HepG2 (cell line): ENCODE measurements around the gene HOXA1. TPM values are rescaled to one million over a fixed set of nuclear protein-coding genes. Genes with fewer than 3 reads are reported as not detected.

Experiments used
- ATAC-seq: fragments of 200-7000 bp; cut with Tn5 transposase; 3 replicates; pipeline ENCODE4 v1.9.1; 2020; ENCODE audit warnings: mild to moderate bottlenecking, moderate library complexity
- Bru-seq: library from RNA; stranded (reverse); fragments of 400-500 nt; gene quantifications from one replicate; lab custom pipeline; 2021; lab: Mats Ljungman, UMichigan
- BruChase-seq, 2 experiments: library from RNA; stranded (reverse); fragments of 400-500 nt; gene quantifications; one replicate each; lab custom pipeline; 2021; lab: Mats Ljungman, UMichigan
- BruUV-seq: library from RNA; stranded (reverse); fragments of 400-500 nt; replicated peaks from 2 replicates; lab custom pipeline; 2021; lab: Mats Ljungman, UMichigan
- CTCF ChIA-PET: fragments of 300-600 bp; formaldehyde crosslinking; extraction: SDS; loops from one replicate; lab custom pipeline; 2021; ENCODE audit warnings: low total read pairs, inconsistent platforms, low intra/inter-chr PET ratio; lab: Yijun Ruan, JAX
- POLR2A ChIA-PET: fragments of 350-600 bp; sonication (Branson Sonifier 250); formaldehyde crosslinking; loops from one replicate; lab custom pipeline; 2020; ENCODE audit warnings: antibody characterized with exemption, inconsistent platforms; lab: Yijun Ruan, JAX
- DNase-seq: peaks from one replicate; pipeline ENCODE4 v3.0.0-alpha.2; 2015; ENCODE audit warnings: low spot score
- FAIRE-seq: peaks from 3 replicates; lab custom pipeline; 2011; peaks lifted over from hg19 to GRCh38; lab: Jason Lieb, UNC
- H2AFZ ChIP-seq: one replicate; pipeline ENCODE4 v1.6.1; 2011; ENCODE audit warnings: low read length, inconsistent platforms
- H3K27ac ChIP-seq: fragments of 300-600 bp; 3 replicates; pipeline ENCODE4 v1.8.0; 2011; ENCODE audit warnings: mixed run types, mild to moderate bottlenecking, mixed read lengths, low read length, inconsistent platforms; ENCODE audit not compliant: insufficient read depth; ENCODE audit errors: extremely low read length
- H3K27me3 ChIP-seq, 2 experiments: fragments of 200-600 bp in 1 of 2; 2 replicates in 1 of 2; 3 replicates in 1 of 2; pipeline versions ENCODE4 v1.6.0 to v1.8.0; 2011; ENCODE audit warnings: low read length in 2 of 2, mild to moderate bottlenecking in 2 of 2, moderate library complexity in 2 of 2, inconsistent platforms in 1 of 2; ENCODE audit not compliant: insufficient read depth in 2 of 2, control insufficient read depth in 1 of 2
- H3K36me3 ChIP-seq, 2 experiments: fragments of 200-600 bp in 1 of 2; replicated peaks in 1 of 2; 2 replicates in 1 of 2; 3 replicates in 1 of 2; pipeline versions ENCODE4 v1.5.1 to v1.8.0; 2011; ENCODE audit warnings: low read length in 2 of 2, inconsistent platforms in 1 of 2; ENCODE audit not compliant: insufficient read depth in 2 of 2, control insufficient read depth in 1 of 2
- H3K4me1 ChIP-seq: 2 replicates; pipeline ENCODE4 v1.5.1; 2012; ENCODE audit warnings: low read length, inconsistent platforms; ENCODE audit not compliant: insufficient read depth
- H3K4me2 ChIP-seq: 2 replicates; pipeline ENCODE4 v1.6.0; 2011; ENCODE audit warnings: low read depth, low read length, inconsistent platforms
- H3K4me3 ChIP-seq, 3 experiments: fragments of 200-600 bp in 1 of 3; sonication (generic), shearing (Covaris generic) in 1 of 3; replicated peaks in 1 of 3; 2 replicates each; pipeline ENCODE4 v1.5.1; 2011 to 2016; ENCODE audit warnings: low read length in 3 of 3, inconsistent platforms in 2 of 3, low read depth in 2 of 3, mild to moderate bottlenecking in 2 of 3, control low read depth in 1 of 3, mixed read lengths in 1 of 3; ENCODE audit not compliant: insufficient read depth in 1 of 3
- H3K79me2 ChIP-seq: one replicate; pipeline ENCODE4 v1.6.1; 2011; ENCODE audit warnings: low read length, inconsistent platforms; ENCODE audit not compliant: insufficient read depth
- H3K9ac ChIP-seq: 2 replicates; pipeline ENCODE4 v1.6.0; 2011; ENCODE audit warnings: mild to moderate bottlenecking, low read depth, low read length, inconsistent platforms; ENCODE audit not compliant: insufficient read depth
- H3K9me3 ChIP-seq: 2 replicates; pipeline ENCODE4 v1.5.1; 2012; ENCODE audit warnings: mild to moderate bottlenecking, low read length
- H4K20me1 ChIP-seq: 2 replicates; pipeline ENCODE4 v1.6.0; 2011; ENCODE audit warnings: inconsistent platforms, mild to moderate bottlenecking, low read length, moderate library complexity; ENCODE audit not compliant: insufficient read depth
- CHD2 ChIP-seq: IDR thresholded peaks from 2 replicates; pipeline ENCODE4 v1.6.1; 2011; ENCODE audit warnings: low read depth, low read length, improper control_type of control experiment
- GPBP1L1 ChIP-seq: sonication (generic); formaldehyde crosslinking; IDR thresholded peaks from 2 replicates; pipeline ENCODE4 v1.5.0; 2020; ENCODE audit warnings: mild to moderate bottlenecking, missing genetic modification reagents
- HNRNPLL ChIP-seq: fragments of 200-400 bp; formaldehyde crosslinking; IDR thresholded peaks from 2 replicates; pipeline ENCODE4 v1.6.1; 2017; ENCODE audit warnings: mild to moderate bottlenecking, low read depth, low read length; ENCODE audit not compliant: poor library complexity, severe bottlenecking
- KDM3A ChIP-seq: IDR thresholded peaks from 2 replicates; pipeline ENCODE4 v1.6.1; 2018; ENCODE audit warnings: low read depth, missing compliant biosample characterization
- MLLT10 ChIP-seq: sonication (generic); formaldehyde crosslinking; IDR thresholded peaks from 2 replicates; pipeline ENCODE4 v1.4.0; 2020; ENCODE audit warnings: missing genetic modification reagents
- SPEN ChIP-seq: sonication (generic); formaldehyde crosslinking; IDR thresholded peaks from 2 replicates; pipeline ENCODE4 v1.5.1; 2020; ENCODE audit warnings: low read depth, mild to moderate bottlenecking, missing genetic modification reagents
- STAT6 ChIP-seq: sonication (generic); formaldehyde crosslinking; IDR thresholded peaks from 2 replicates; pipeline ENCODE4 v1.4.0; 2020; ENCODE audit warnings: missing genetic modification reagents, mild to moderate bottlenecking, borderline replicate concordance
- TBL1XR1 ChIP-seq: fragments of 150-350 bp; IDR thresholded peaks from 2 replicates; pipeline ENCODE4 v1.6.1; 2014; ENCODE audit warnings: borderline replicate concordance, low read length; ENCODE audit not compliant: partially characterized antibody
- YEATS4 ChIP-seq: sonication (generic); formaldehyde crosslinking; IDR thresholded peaks from 2 replicates; pipeline ENCODE4 v1.4.0; 2020; ENCODE audit warnings: missing genetic modification reagents, borderline replicate concordance
- ZNF121 ChIP-seq: sonication (generic); formaldehyde crosslinking; IDR thresholded peaks from 2 replicates; pipeline ENCODE4 v1.5.0; 2020; ENCODE audit warnings: mild to moderate bottlenecking, missing genetic modification reagents
- ZNF234 ChIP-seq: sonication (generic); formaldehyde crosslinking; conservative IDR thresholded peaks from 2 replicates; pipeline ENCODE4 v1.5.1; 2020; ENCODE audit warnings: mild to moderate bottlenecking, missing genetic modification reagents
- ZNF30 ChIP-seq: sonication (generic); formaldehyde crosslinking; IDR thresholded peaks from 2 replicates; pipeline ENCODE4 v1.5.0; 2020; ENCODE audit warnings: mild to moderate bottlenecking, missing genetic modification reagents
- ZNF367 ChIP-seq: sonication (generic); formaldehyde crosslinking; IDR thresholded peaks from 2 replicates; pipeline ENCODE4 v1.4.0; 2020; ENCODE audit warnings: missing genetic modification reagents, borderline replicate concordance
- ZNF589 ChIP-seq: sonication (generic); formaldehyde crosslinking; conservative IDR thresholded peaks from 2 replicates; pipeline ENCODE4 v1.8.0; 2022; ENCODE audit warnings: mild to moderate bottlenecking, moderate library complexity, missing genetic modification reagents
- WGBS: methylation state at CpG from one replicate; pipeline ENCODE4 v1.1.6; 2017; ENCODE audit warnings: low lambda C conversion rate; 5-methylcytosine and 5-hydroxymethylcytosine counted together
- in situ Hi-C: cut with HindIII; loops from 2 replicates; pipeline ENCODE4 v1.10.0; 2017; ENCODE audit warnings: low pct_unique_long_range_greater_than_20kb; ENCODE audit not compliant: extremely low pct_ligation_motif_present
- intact Hi-C: fragments of 100-400 bp; cut with micrococcal nuclease; formaldehyde crosslinking; loops from one replicate; pipeline ENCODE4 v1.10.0; 2022; ENCODE audit not compliant: unreplicated experiment
- long read RNA-seq, 2 experiments: library from RNA in 1 of 2; library from polyadenylated mRNA in 1 of 2; stranded (forward) in 1 of 2; unstranded in 1 of 2; transcript quantifications; one replicate each; pipeline ENCODE4 v2.0.0, GENCODE V29; 2019 to 2022
- polyA minus RNA-seq, 3 experiments: library from RNA; depleted of rRNA, polyadenylated mRNA; stranded (reverse); fragments of >200 nt; gene quantifications; 2 replicates each; pipeline ENCODE4 v1.2.3, GENCODE V29; 2011; ENCODE audit warnings: low replicate concordance in 1 of 3
- polyA plus RNA-seq, 8 experiments: library from polyadenylated mRNA; depleted of rRNA in 3 of 8; stranded (reverse) in 7 of 8; unstranded in 1 of 8; fragments of >200 nt; fragmentation: Illumina TruSeq in 4 of 8; extraction: Trizol in 4 of 8; gene quantifications; 2 replicates each; pipeline versions ENCODE4 v1.2.1 to v1.2.3, GENCODE V29; 2011 to 2016; ENCODE audit warnings: low read depth in 4 of 8, missing spikeins in 1 of 8, mixed read lengths in 1 of 8; ENCODE audit not compliant: insufficient read depth in 1 of 8
- total RNA-seq, 5 experiments: library from RNA; depleted of rRNA; stranded (reverse); fragments of >200 nt; fragmentation: Illumina TruSeq; extraction: Trizol; gene quantifications; 2 replicates each; pipeline ENCODE4 v1.2.3, GENCODE V29; 2016; ENCODE audit warnings: low read depth in 1 of 5

Gene HOXA1
- total RNA-seq (2016; rRNA removed; fragmentation: Illumina TruSeq; extraction: Trizol) (0.20 TPM in 1 of 2 replicates, not detected in the other), polyA plus RNA-seq (2011; rRNA removed) (0.18 and 0.31 TPM in 2 replicates), polyA minus RNA-seq (2011; rRNA and poly(A)+ RNA removed; ENCODE audit: low replicate concordance) (0.05 and 0.10 TPM in 2 replicates), Bru-seq, nascent RNA (percentile 23 among the genes with signal in this experiment), BruChase-seq, experiment 1, labeled RNA remaining after a 6-hour chase (percentile 34 among the genes with signal in this experiment), BruChase-seq, experiment 2, labeled RNA remaining after a 2-hour chase (percentile 33 among the genes with signal in this experiment)
- total RNA-seq (2016; cell fraction: cytosol; rRNA removed; fragmentation: Illumina TruSeq; extraction: Trizol; ENCODE audit: low read depth): not detected in 2 replicates
- total RNA-seq (2016; cell fraction: insoluble cytoplasmic fraction; rRNA removed; fragmentation: Illumina TruSeq; extraction: Trizol): 0.11 TPM in 1 of 2 replicates, not detected in the other
- total RNA-seq (2016; cell fraction: membrane; rRNA removed; fragmentation: Illumina TruSeq; extraction: Trizol): 0.14 and 0.15 TPM in 2 replicates
- total RNA-seq (2016; cell fraction: nucleus; rRNA removed; fragmentation: Illumina TruSeq; extraction: Trizol): not detected in 2 replicates
- 0.09 and 0.13 TPM in 2 replicates for polyA plus RNA-seq (2011; cell fraction: cytosol; rRNA removed)
- polyA plus RNA-seq (2011; cell fraction: nucleus; rRNA removed): 0.71 and 0.92 TPM in 2 replicates
- polyA plus RNA-seq (2012): 0.11 and 0.30 TPM in 2 replicates
- polyA plus RNA-seq (2016; cell fraction: cytosol; fragmentation: Illumina TruSeq; extraction: Trizol; ENCODE audit: low read depth): 0.11 TPM in 1 of 2 replicates, not detected in the other
- polyA plus RNA-seq (2016; cell fraction: insoluble cytoplasmic fraction; fragmentation: Illumina TruSeq; extraction: Trizol; ENCODE audit: low read depth): 0.42 and 0.43 TPM in 2 replicates
- 0.31 and 0.33 TPM in 2 replicates for polyA plus RNA-seq (2016; cell fraction: membrane; fragmentation: Illumina TruSeq; extraction: Trizol; ENCODE audit: low read depth)
- 1.0 and 1.4 TPM in 2 replicates for polyA plus RNA-seq (2016; cell fraction: nucleus; fragmentation: Illumina TruSeq; extraction: Trizol; ENCODE audit: insufficient read depth, low read depth)
- not detected in 2 replicates for polyA minus RNA-seq (2011; cell fraction: cytosol; rRNA and poly(A)+ RNA removed)
- polyA minus RNA-seq (2011; cell fraction: nucleus; rRNA and poly(A)+ RNA removed): 0.25 and 0.52 TPM in 2 replicates
- long read RNA-seq, experiment 1: 0 reads
- long read RNA-seq, experiment 2, partial matches to known transcripts: 0 of 1 reads
- long read RNA-seq, experiment 2, other reads (novel, unspliced or antisense): 1 of 1 reads

- FAIRE-seq (no peak), DNase-seq (peak; percentile 48), ATAC-seq (peak; percentile 84)
- H3K4me2 ChIP-seq: peak within 1 kb of the TSS; percentile 78
- 51% methylated on average over 58 of the region's 68 CpGs for WGBS
- H3K27me3 ChIP-seq: peaks cover 0 to 12% of the 10 kb centered on the region in 2 experiments; a peak in 2 of 5 replicates
- ChIA-PET POLR2A (interaction anchor here (0.9 to 1.9 kb wide), 6 partner anchors 12 to 55 kb away, joined by 3 to 16 read pairs (median 4); partner anchors contain the start of gene HOXA5), CTCF (no interaction called here)
- no peaks in the 10 kb centered on the region for H4K20me1 ChIP-seq
- BruUV-seq: TSS peak; percentile 59
- H3K9me3 ChIP-seq: no peaks in the 10 kb centered on the region
- peak within 1 kb of the TSS; percentile 53; the same call in 1 of the 2 replicates for H3K9ac ChIP-seq
- no peak within 1 kb of the TSS for H3K27ac ChIP-seq
- H3K4me1 ChIP-seq: peaks cover 20% of the 10 kb centered on the region
- peak within 1 kb of the TSS; percentile 62 to 75 (median 70); a peak in 5 of 6 replicates for H3K4me3 ChIP-seq
- no peaks in the 10 kb centered on the region for H3K79me2 ChIP-seq
- peak within 1 kb of the TSS; percentile 21 for H2AFZ ChIP-seq
- intact Hi-C loops: no loop called here
- in situ Hi-C loops: no loop called here
- no peaks in the 10 kb centered on the region for H3K36me3 ChIP-seq
- TF ChIP-seq YEATS4 (CRISPR knock-in tag): peak; percentile 21; the same call in 1 of the 2 replicates
- no peak for TF ChIP-seq MLLT10 (CRISPR knock-in tag)
- no peak for TF ChIP-seq TBL1XR1
- no peak for TF ChIP-seq ZNF121
- no peak for TF ChIP-seq ZNF234 (CRISPR knock-in tag)
- TF ChIP-seq KDM3A (CRISPR knock-in tag): no peak
- no peak for TF ChIP-seq GPBP1L1 (CRISPR knock-in tag)
- TF ChIP-seq ZNF367 (CRISPR knock-in tag): peak; percentile 71; the same call in 1 of the 2 replicates
- no peak for TF ChIP-seq CHD2
- TF ChIP-seq ZNF30 (CRISPR knock-in tag): no peak
- no peak for TF ChIP-seq SPEN (CRISPR knock-in tag)
- TF ChIP-seq STAT6 (CRISPR knock-in tag): no peak
- peak; percentile 51 for TF ChIP-seq HNRNPLL
- no peak for TF ChIP-seq ZNF589 (CRISPR knock-in tag)
These were observed at the start of gene HOXA1 for GRCh38 chr7:27095897-27096767. Gene HOXA1 (minus strand): TSS chr7:27096000. CDS start chr7:27095912, 88 bp downstream.
